Measurements from ENCODE around the gene AQP12B.
A peak's percentile ranks its signal among the peaks of the same experiment; 100 is the strongest.

AQP12B gene

DNA sequence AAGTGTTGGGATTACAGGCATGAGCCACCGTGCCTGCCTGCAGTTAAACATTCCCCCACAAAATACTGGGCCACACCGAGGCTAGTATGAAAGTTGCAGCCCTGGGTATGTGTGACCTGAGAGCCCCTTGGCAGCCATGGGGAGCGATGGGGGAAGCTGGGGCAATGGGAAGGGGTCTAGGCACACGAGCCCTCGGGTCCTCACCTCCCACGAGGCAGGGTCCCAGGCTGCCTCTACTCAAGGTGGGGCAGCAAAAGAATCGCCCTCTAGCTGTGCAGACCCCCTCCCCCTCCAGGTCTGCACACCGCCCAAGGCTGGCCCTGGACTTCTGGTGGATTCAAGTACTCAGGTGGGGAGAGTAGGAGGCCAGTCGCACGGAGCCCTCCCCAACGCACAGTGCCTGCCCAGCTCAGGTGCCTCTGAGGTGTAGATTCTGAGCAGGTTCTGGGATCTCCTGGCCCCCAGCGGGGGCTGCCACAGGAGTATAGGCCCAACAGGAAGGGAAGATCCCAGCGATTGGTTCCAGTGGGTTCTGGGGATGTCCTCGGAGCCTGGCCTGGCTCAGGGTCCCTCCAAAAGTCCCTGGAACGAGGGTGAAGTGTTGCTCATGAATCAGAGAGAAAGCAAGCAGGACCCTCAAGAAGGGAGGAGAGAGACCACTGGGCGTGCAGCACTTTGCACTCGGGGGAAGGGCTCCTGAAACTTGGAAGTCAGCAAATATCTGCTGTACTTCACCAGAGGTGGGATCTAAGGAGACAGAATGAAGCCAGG is 54.8 kb downstream of the AQP12B start:
- Histone ChIP-seq H3K27ac (ENCODE audit: low read length) (no peak overlapping the region), H3K4me2 (ENCODE audit: insufficient read depth, low read length) (no peak overlapping the region), H3K79me2 (ENCODE audit: insufficient read depth, low read length) (no peaks in the 10 kb centered on the region), H3K4me3 (ENCODE audit: low read depth in 1 of 2, low read length in 2 of 2) (no peak overlapping the region), H3K27me3 (ENCODE audit: insufficient read depth, low read length, poor library complexity) (no peaks in the 10 kb centered on the region), H3K9ac (ENCODE audit: low read depth, low read length) (no peak overlapping the region), H3K36me3 (ENCODE audit: insufficient read depth, low read length) (no peaks in the 10 kb centered on the region), H2AFZ (ENCODE audit: low read depth, low read length) (no peak overlapping the region), H3K9me3 (ENCODE audit: insufficient read depth, low read length, severe bottlenecking) (peaks cover 4% of the 10 kb centered on the region), H4K20me1 (ENCODE audit: insufficient read depth, low read length) (no peaks in the 10 kb centered on the region), H3K4me1 (ENCODE audit: insufficient read depth, low read length) (no peaks in the 10 kb centered on the region)
- no peak for DNase-seq
- no peak for ATAC-seq (ENCODE audit: insufficient read depth, low read depth)
- TF ChIP-seq, protein P1, sequence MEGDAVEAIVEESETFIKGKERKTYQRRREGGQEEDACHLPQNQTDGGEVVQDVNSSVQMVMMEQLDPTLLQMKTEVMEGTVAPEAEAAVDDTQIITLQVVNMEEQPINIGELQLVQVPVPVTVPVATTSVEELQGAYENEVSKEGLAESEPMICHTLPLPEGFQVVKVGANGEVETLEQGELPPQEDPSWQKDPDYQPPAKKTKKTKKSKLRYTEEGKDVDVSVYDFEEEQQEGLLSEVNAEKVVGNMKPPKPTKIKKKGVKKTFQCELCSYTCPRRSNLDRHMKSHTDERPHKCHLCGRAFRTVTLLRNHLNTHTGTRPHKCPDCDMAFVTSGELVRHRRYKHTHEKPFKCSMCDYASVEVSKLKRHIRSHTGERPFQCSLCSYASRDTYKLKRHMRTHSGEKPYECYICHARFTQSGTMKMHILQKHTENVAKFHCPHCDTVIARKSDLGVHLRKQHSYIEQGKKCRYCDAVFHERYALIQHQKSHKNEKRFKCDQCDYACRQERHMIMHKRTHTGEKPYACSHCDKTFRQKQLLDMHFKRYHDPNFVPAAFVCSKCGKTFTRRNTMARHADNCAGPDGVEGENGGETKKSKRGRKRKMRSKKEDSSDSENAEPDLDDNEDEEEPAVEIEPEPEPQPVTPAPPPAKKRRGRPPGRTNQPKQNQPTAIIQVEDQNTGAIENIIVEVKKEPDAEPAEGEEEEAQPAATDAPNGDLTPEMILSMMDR (IDR thresholded peaks at IDR 0.05; ENCODE audit: borderline replicate concordance, extremely low read depth, low read length, poor library complexity, severe bottlenecking) = no peak
- no peak for TF ChIP-seq EZH2 (IDR thresholded peaks at IDR 0.05; ENCODE audit: borderline replicate concordance, low read depth, low read length, severe bottlenecking)

DNA sequence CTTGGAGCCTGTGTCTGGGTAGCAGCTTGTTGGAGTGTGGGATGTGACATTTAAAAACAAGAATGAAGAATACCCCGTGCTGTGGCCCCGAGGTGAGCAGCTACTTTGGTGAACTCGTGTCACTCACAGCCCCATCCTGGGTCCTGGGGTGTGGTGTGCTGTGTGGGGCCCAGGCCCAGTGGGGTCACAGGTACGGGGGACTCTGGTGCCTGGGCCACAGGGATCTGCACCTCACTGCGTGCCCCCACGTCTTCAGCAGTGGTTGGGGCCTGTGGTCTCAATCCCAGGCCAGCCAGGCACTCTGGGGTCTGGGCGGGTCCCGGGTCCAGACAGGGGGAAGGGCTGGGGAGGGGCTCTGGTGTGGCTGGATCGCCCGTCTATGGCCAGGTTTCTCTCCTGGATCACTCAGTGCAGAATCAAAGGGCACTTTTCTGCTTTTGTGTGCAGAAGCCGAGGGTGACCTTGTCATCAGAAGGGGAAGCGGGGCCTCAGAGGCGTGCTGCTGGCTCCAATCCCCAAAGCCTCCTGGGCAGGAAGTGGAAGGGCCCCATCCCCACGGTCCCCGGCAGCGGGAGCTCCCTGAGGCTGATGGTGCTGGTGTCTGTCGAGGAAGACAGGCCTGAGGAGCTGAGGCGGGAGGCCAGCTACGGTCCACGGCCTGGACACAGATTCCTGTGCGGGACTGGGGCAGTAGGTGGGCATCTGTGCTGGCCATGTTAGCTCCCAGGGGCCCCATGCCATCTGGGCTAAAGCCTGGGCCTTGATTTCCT is 56.0 kb downstream of the AQP12B start:
- no peak overlapping the region for H3K27ac ChIP-seq (ENCODE audit: low read length)
- H3K36me3 ChIP-seq (ENCODE audit: insufficient read depth, low read length) = no peaks in the 10 kb centered on the region
- H3K27me3 ChIP-seq (ENCODE audit: insufficient read depth, low read length, poor library complexity) = no peaks in the 10 kb centered on the region
- no peak overlapping the region for H3K9ac ChIP-seq (ENCODE audit: low read depth, low read length)
- no peak overlapping the region for H3K4me2 ChIP-seq (ENCODE audit: insufficient read depth, low read length)
- H4K20me1 ChIP-seq (ENCODE audit: insufficient read depth, low read length) = no peaks in the 10 kb centered on the region
- H2AFZ ChIP-seq (ENCODE audit: low read depth, low read length) = no peak overlapping the region
- H3K79me2 ChIP-seq (ENCODE audit: insufficient read depth, low read length) = no peaks in the 10 kb centered on the region
- peak; percentile 67 for ATAC-seq (ENCODE audit: insufficient read depth, low read depth)
- H3K4me1 ChIP-seq (ENCODE audit: insufficient read depth, low read length) = no peaks in the 10 kb centered on the region
- no peak for TF ChIP-seq EZH2 (IDR thresholded peaks at IDR 0.05; ENCODE audit: borderline replicate concordance, low read depth, low read length, severe bottlenecking)
- TF ChIP-seq, protein P1 (IDR thresholded peaks at IDR 0.05; ENCODE audit: borderline replicate concordance, extremely low read depth, low read length, poor library complexity, severe bottlenecking) = no peak
- no peak overlapping the region for H3K4me3 ChIP-seq (ENCODE audit: low read depth in 1 of 2, low read length in 2 of 2)
- no peaks in the 10 kb centered on the region for H3K9me3 ChIP-seq (ENCODE audit: insufficient read depth, low read length, severe bottlenecking)
- peak; percentile 18 for DNase-seq
